ENCODE results near the gene C11orf68. TPM values are rescaled to one million over a fixed set of nuclear protein-coding genes. Genes with fewer than 3 reads are reported as not detected.

C11orf68 gene
- total and polyA plus RNA-seq, 9 of the 15 experiments (the other 6 are each of a cell fraction or from before 2014, with no cell fraction given), result 3.6 to 35.9 (median 12.8) TPM

DNA sequence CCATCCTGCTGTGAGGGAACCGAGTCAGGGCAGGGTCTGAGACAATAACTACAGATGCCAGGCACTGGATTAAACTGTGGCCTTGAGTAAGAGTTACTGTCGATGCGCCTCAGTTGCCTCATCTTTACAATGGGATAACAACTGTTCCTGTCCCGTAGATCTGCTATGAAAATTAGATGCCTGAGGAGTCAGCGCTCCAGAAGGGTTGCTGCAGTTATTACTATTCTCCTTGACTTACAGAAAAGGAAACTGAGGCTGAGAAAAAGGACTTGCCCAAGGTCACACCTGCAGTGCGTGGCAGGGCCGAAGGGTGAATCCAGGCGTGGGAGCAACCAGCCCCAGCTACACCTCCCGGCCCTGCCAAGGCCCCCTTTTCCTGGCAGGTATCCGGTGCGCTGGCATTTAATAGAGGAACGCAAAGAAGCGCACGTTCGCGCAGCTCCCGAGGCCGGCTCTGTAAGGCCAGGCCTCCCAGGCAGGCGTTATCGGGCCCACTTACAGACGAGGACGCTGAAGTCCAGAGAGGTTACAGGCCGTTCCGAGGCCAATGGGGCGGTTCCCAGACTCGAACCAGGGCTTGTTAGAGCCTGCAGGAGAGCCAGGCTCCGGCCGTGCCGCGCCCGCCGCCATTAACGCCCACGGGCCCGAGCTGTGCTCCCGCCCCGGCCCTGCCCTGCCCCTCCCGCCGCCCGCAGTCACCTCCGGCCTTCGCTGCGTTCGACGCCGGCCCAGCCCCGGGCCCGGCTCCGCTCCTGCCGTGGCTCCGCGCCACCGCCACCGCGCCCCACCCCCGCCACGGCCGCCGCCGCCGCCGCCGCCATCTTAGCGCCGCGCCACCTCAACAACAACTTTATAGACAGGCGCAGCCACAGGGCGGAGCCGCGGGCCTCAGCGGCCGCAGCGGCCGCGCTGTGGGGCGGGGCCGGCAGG lies at the start of gene C11orf68 (continued):
- TF ChIP-seq, protein P1, sequence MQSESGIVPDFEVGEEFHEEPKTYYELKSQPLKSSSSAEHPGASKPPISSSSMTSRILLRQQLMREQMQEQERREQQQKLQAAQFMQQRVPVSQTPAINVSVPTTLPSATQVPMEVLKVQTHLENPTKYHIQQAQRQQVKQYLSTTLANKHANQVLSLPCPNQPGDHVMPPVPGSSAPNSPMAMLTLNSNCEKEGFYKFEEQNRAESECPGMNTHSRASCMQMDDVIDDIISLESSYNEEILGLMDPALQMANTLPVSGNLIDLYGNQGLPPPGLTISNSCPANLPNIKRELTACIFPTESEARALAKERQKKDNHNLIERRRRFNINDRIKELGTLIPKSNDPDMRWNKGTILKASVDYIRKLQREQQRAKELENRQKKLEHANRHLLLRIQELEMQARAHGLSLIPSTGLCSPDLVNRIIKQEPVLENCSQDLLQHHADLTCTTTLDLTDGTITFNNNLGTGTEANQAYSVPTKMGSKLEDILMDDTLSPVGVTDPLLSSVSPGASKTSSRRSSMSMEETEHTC (IDR thresholded peaks at IDR 0.05), result no peak
- no peak for TF ChIP-seq SREBF2 (CRISPR knock-in tag; IDR thresholded peaks at IDR 0.05)
- TF ChIP-seq U2AF2 (optimal IDR thresholded peaks at IDR 0.05; ENCODE audit: low read depth, low read length), result no peak
- TF ChIP-seq, protein P2, sequence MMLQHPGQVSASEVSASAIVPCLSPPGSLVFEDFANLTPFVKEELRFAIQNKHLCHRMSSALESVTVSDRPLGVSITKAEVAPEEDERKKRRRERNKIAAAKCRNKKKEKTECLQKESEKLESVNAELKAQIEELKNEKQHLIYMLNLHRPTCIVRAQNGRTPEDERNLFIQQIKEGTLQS (IDR thresholded peaks at IDR 0.05), result no peak
- TF ChIP-seq, protein P2 (CRISPR knock-in tag; conservative IDR thresholded peaks at IDR 0.05), result no peak
- no peak for TF ChIP-seq RUNX1 (IDR thresholded peaks at IDR 0.05; ENCODE audit: low read depth)
- no peak for TF ChIP-seq HIVEP1 (CRISPR knock-in tag; IDR thresholded peaks at IDR 0.05)
- TF ChIP-seq ZKSCAN8 (CRISPR knock-in tag; IDR thresholded peaks at IDR 0.05), result no peak
- TF ChIP-seq SRSF7 (optimal IDR thresholded peaks at IDR 0.05; ENCODE audit: low read depth, low read length), result no peak
- TF ChIP-seq MIER1 (IDR thresholded peaks at IDR 0.05; ENCODE audit: low read depth), result no peak
- TF ChIP-seq, protein P3, sequence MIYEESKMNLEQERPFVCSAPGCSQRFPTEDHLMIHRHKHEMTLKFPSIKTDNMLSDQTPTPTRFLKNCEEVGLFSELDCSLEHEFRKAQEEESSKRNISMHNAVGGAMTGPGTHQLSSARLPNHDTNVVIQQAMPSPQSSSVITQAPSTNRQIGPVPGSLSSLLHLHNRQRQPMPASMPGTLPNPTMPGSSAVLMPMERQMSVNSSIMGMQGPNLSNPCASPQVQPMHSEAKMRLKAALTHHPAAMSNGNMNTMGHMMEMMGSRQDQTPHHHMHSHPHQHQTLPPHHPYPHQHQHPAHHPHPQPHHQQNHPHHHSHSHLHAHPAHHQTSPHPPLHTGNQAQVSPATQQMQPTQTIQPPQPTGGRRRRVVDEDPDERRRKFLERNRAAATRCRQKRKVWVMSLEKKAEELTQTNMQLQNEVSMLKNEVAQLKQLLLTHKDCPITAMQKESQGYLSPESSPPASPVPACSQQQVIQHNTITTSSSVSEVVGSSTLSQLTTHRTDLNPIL (CRISPR knock-in tag; IDR thresholded peaks at IDR 0.05), result no peak
- no peak for TF ChIP-seq CEBPB (tag; IDR thresholded peaks at IDR 0.05)
- no peak for TF ChIP-seq SRSF9 (IDR thresholded peaks at IDR 0.05; ENCODE audit: borderline replicate concordance, low read depth, low read length)
- no peak for TF ChIP-seq ZNF143 (CRISPR knock-in tag; IDR thresholded peaks at IDR 0.05)
- no peak for TF ChIP-seq SNIP1 (IDR thresholded peaks at IDR 0.05; ENCODE audit: low read depth)
- TF ChIP-seq, protein P4, sequence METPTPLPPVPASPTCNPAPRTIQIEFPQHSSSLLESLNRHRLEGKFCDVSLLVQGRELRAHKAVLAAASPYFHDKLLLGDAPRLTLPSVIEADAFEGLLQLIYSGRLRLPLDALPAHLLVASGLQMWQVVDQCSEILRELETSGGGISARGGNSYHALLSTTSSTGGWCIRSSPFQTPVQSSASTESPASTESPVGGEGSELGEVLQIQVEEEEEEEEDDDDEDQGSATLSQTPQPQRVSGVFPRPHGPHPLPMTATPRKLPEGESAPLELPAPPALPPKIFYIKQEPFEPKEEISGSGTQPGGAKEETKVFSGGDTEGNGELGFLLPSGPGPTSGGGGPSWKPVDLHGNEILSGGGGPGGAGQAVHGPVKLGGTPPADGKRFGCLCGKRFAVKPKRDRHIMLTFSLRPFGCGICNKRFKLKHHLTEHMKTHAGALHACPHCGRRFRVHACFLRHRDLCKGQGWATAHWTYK (CRISPR knock-in tag; IDR thresholded peaks at IDR 0.05), result no peak
- TF ChIP-seq, protein P5, sequence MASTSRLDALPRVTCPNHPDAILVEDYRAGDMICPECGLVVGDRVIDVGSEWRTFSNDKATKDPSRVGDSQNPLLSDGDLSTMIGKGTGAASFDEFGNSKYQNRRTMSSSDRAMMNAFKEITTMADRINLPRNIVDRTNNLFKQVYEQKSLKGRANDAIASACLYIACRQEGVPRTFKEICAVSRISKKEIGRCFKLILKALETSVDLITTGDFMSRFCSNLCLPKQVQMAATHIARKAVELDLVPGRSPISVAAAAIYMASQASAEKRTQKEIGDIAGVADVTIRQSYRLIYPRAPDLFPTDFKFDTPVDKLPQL (IDR thresholded peaks at IDR 0.05; ENCODE audit: extremely low read depth, insufficient read length), result no peak
- TF ChIP-seq CCAR2 (IDR thresholded peaks at IDR 0.05; ENCODE audit: low read depth, low read length), result no peak
- no peak for TF ChIP-seq BDP1 (IDR thresholded peaks at IDR 0.05; ENCODE audit: insufficient read depth, insufficient read length)
- TF ChIP-seq EWSR1 (IDR thresholded peaks at IDR 0.05; ENCODE audit: borderline replicate concordance, low read depth, partially characterized antibody), result no peak
- TF ChIP-seq RFX5 (IDR thresholded peaks at IDR 0.05; ENCODE audit: low read depth, low read length), result no peak
- TF ChIP-seq RBBP5 (IDR thresholded peaks at IDR 0.05; ENCODE audit: borderline replicate concordance, insufficient read depth, low read length, poor library complexity, severe bottlenecking), result peak; percentile 35
- peak in 1 of 2 experiments; percentile 8; a peak in 2 of 4 replicates for TF ChIP-seq TEAD1 (CRISPR knock-in tag; IDR thresholded peaks at IDR 0.05)
